GM19468 (cell line): Measurements from ENCODE around the gene SH3PXD2A.
"Not testable (repeated sequence)": the region's sequence is repeated elsewhere in the genome, so short reads cannot be mapped to it uniquely, and the experiment has no call there.

Source experiments
- ATAC-seq: cut with Tn5 transposase; IDR thresholded peaks from one replicate; pipeline ENCODE4 v1.9.1; 2021; ENCODE audit warnings: mild to moderate bottlenecking, moderate library complexity, moderate number of reproducible peaks; ENCODE audit not compliant: unreplicated experiment; ENCODE audit errors: extremely low read depth

The SH3PXD2A gene

DNA sequence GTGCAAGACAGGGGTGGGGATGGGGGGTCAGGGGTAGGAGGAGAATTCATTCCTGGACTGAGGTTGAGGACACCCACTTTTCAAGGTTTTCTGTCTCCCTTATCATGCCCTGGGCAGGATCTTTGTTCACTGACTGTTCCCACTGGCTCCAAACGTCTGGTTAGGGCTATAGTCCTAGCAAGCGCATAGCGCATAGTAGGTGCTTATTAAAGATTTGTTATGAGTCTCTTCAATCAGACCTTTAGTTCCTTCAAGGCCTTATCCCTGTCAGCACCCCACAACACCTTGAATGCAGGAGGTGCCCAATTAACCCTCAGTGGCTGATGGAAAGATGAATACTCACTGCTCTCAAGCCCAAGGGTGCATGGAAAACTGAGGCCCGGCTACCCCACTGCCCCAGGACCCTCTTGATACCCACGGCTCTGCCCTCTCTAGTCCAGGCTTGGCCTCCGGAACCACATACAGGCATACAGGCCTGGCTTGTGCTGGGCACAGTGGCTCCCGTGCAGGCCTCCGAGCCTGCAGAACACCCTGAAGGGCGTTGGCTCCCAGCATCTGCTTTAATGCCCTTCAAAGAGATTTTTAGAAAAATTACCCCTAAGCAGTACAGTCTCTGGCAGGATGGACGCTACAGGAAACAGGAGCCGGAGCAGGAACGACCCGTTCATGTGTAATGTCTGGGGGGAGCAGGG is 177.7 kb downstream of the SH3PXD2A start:
- ATAC-seq, result no peak

- ATAC-seq, result no peak
These were observed 178.4 kb downstream of the SH3PXD2A start for GRCh38 chr10:103676851-103677417.

- ATAC-seq, result no peak
These were observed 179.2 kb downstream of the SH3PXD2A start for GRCh38 chr10:103676058-103676785.

DNA sequence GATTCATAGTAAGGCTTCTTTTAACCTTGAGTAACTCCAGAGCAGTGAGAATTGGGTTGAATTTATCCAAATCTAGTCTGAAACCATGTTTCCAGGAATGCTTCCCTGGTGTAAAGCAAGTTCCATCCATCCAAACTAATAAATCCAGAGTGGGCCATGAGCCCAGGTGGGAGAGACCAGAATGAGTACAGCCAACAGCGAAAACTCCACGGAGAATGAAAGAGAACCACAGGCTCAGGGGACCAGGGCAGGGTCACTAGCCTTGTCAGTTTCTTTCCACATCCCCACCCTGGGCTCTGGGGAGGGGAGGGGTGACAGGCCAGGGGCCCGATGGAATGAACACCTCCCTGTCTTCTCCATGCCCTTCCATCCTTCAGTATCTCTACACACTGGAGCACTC is 181.8 kb downstream of the SH3PXD2A start:
- ATAC-seq, result no peak

DNA sequence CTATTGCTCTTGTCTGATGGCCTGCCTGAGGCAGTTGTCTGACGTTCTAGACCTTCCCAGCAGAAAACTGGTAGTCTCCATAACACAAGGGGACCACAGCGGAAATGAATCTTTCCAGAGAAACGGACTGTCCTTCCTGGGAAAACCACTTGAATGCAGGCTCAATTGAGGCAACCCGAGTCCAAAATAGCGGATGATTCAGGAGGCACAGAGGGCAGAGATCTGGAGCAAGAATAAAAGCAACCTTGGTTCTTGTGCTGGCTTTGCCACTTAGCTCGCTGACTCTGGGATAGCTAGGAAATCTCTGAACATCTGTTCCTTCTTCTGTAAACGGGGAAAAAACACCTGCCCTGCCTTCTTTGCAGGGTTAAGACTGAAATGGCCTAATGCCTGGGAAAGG is 183.0 kb downstream of the SH3PXD2A start:
- ATAC-seq, result no peak

DNA sequence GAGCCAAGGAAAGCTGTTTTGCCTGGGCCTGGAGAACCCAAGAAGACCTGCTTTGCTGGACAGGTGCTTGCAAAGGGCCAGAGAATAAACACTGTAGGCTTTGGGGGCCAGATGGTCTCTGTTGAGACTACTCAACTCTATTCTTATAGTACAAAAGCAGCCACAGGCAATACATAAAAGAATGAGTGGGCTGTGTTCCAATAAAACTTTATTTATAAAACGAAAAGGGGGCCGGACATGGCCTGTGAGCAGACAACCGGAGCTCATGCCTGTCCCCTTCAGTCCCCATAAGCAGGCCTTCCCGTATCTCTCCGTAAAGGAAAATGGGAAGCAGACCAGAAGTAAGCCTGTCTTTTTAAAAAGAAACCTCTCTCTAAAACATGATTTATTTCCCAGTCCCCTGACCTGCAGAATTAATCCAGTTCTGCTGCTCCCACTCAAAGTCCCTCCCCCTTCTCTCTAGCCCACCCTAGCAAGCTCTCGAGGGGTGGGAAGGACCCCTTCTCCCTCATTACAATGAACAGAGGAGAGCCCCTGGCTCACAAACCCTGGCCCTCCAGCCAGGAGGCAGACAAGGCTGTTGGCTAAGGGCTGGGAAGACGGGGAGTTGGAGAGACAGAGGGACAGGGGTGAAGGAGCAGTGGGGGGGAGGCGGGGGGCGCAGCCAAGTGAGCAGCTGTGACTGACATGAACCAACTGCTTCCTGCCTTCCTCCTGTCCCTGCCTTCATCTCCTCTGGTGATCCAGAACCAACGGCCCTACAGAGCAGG is 184.1 kb downstream of the SH3PXD2A start:
- ATAC-seq, result no peak

DNA sequence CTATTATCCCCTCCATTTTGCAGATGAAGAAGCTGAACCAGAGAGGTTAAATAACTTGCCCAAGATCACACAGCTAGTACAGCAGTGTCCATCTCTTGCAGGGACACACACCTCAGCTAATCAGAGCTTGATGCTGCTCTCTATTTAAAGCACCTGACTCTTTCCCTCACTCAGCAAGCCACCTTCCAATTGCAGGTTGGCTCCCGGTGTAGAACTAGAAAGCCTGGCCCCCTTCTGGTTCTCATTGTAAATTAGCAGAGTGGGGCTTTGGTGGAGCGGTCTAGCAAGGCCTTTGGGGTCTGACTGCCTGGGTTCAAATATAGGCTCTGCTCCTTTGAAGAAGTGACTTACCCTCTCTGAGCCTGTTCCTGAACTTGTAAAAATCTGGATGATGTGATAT is 185.4 kb downstream of the SH3PXD2A start:
- ATAC-seq, result no peak

- ATAC-seq, result no peak
These were observed 186.0 kb downstream of the SH3PXD2A start for GRCh38 chr10:103669243-103669929.

GRCh38 chr10:103668351-103669242 is 186.8 kb downstream of the SH3PXD2A start:
- ATAC-seq, result no peak

GRCh38 chr10:103667356-103667755 is 188.0 kb downstream of the SH3PXD2A start:
- no peak for ATAC-seq

DNA sequence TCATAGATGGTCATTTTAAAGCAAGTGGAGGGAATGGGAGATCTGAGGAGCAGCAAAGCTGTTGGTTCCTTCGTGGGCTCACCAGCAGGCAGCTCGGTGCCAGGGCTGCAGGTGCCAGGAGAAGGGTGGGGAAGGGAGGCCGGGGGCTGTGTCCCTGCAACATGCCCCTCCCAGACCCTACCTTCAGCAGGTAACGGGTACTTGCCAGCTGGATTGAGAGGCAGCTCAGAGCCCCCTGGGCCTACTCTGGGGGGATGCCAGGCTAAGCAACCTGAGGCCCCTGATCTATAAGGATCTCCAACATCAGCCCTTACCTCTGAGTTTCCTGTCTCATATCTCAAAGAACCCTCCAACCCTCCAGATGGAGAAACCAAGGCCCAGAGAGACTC is 188.6 kb downstream of the SH3PXD2A start:
- ATAC-seq, result no peak

DNA sequence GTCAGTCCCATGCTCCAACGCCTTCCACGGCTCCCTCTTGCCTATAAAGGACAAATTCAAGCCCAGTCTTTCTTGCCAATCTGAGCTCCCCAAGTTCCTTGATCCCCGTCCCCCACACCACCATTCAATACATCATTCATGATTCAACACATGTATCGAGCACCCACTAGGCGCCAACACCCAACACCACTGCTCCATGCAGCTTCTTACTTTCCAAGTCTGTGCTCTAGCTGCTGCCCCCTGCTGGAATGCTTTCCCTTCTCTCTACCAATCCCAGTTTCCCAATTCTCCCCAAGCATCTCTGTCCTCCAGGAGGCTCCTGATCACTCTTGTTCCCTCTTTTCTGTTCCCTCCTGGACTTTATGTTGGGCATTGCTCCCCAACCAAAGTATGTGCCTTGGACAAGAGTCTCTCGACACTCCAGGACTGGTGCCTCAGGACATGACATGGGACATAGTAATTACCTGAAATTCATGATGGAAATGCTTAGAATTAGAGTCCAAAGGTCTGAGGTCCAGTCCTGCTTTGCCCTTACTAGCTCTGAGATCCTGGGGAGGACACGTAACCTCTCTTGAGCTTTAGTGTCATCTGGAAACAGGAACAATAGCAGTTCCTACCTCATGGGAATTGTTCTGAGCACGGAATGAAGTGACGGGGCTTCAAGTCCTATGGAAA is 189.2 kb downstream of the SH3PXD2A start:
- no peak for ATAC-seq

DNA sequence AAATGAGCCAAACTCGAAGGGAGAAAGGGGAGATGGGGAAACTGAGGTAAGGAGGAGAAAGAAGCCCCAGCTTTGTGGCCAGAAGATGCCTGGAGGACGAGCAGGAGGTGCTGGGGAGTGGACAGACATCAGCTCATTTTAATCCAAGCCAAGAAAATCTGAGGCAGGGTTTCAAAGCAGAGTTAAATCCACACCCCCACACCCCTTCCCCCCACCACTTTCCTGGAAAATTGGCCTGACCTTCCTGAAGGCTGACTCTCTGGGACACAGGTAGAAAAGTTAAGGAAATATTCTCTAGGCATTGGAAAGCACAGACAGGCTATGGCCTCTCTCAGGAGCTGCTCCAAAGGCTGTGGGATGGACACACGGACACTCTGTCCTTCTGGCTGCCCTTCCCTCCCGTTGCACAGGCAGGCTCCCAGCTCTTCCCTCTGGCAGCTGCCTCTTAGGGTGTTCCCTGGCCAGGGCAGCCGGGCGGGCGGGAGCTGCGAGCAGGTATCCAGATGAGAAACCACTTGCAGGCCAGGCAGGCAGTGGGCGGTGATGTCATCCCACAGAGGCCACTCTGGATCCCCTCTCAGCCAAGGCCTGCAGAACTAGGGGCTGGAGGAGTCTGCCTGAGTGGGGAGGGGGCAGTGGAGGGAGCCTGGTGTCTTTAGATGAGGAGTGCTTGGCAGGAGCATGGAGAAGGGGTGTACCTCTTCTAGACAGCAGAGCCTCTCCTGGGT is 190.1 kb downstream of the SH3PXD2A start:
- no peak for ATAC-seq

DNA sequence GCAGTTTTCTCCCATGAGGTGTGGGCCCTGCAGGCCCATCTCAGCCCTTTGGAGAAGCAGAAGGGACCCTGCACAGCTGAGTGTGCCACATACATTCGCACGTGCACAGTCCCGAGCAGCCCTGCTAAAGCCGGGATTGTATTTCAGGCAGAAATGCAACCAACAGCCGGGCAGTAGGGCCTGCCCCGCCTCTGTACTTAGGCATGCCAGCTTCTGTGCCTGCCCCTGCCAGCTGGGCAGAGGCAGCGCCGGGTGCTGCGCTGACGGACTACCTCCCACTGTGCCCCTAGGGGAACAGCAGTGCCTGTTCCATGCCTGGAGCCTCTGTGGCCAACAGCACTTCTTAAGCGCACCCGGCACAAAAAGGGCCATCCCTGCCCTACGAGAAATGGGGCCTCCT is 191.6 kb downstream of the SH3PXD2A start:
- no peak for ATAC-seq

GRCh38 chr10:103663236-103663635 is 192.1 kb downstream of the SH3PXD2A start:
- no peak for ATAC-seq

- not testable (repeated sequence) for ATAC-seq
These were observed 192.7 kb downstream of the SH3PXD2A start for GRCh38 chr10:103662704-103663103.

DNA sequence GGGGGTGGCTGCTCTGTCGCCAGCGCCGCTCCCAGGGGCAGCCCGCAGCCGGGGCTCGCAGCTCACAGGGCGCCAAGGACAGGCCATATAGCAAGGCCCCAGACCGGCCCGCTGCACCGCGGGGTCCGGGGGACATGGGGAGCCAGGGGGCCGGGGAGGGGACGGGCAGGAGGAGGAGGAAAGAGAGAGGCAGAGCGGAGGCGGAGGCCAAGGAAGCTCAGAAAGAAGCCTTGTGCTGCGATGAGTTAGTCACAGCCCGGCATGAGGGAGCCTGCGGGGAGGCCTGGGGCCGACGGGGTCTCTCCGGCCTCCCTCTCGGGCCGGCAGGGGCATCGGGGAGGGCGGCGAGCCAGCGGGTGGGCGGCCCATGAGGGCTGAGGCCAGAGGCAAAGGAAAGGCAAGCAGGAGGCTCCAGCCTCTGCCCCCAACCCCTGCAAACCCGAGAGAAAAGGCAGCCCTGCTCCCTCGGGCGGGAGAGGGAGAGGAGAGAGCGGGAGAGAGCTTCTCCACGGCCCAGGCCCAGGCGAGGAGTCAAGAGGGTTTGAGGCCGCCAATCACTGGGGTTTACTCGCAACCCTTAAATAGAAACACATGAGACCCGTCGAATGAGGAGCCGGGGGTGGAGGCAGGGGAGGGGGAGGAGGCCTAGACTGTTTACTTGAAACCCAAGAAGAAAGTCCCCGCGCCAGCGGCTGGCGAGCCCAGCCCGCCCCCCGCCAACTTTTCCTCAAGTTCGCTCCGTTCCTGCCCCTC is 194.0 kb downstream of the SH3PXD2A start:
- no peak for ATAC-seq
